HL-60 (cell line): ENCODE data around the gene CDK6.

Experiments used
- DNase-seq, 2 experiments: peaks; one replicate each; pipeline ENCODE4 v3.0.0-alpha.2; 2010 to 2020; ENCODE audit warnings: low read depth in 1 of 2, low spot score in 1 of 2
- H3K27ac ChIP-seq: fragments of 250-450 bp; sonication (Bioruptor Pico); replicated peaks from 2 replicates; pipeline ENCODE4 v1.5.1; 2020; ENCODE audit warnings: mild to moderate bottlenecking, moderate library complexity
- H3K27me3 ChIP-seq: fragments of 250-450 bp; sonication (Bioruptor Pico); 2 replicates; pipeline ENCODE4 v1.5.1; 2021; ENCODE audit warnings: mild to moderate bottlenecking, moderate library complexity; ENCODE audit not compliant: insufficient read depth, poor library complexity, severe bottlenecking
- H3K4me3 ChIP-seq: replicated peaks from 2 replicates; pipeline ENCODE4 v1.5.1; 2011; ENCODE audit warnings: mild to moderate bottlenecking, control low read depth, low read length; ENCODE audit not compliant: insufficient read depth
- CTCF ChIP-seq: IDR thresholded peaks from one replicate; pipeline ENCODE4 v1.5.1; 2011; ENCODE audit warnings: low read length, control low read depth, inconsistent platforms; ENCODE audit not compliant: insufficient read depth
- GABPA ChIP-seq: IDR thresholded peaks from 2 replicates; pipeline ENCODE4 v1.6.1; 2012; ENCODE audit warnings: low read depth
- POLR2AphosphoS5 ChIP-seq: IDR thresholded peaks from 2 replicates; pipeline ENCODE4 v1.6.1; 2012; ENCODE audit warnings: low read depth
- SPI1 ChIP-seq: IDR thresholded peaks from 2 replicates; pipeline ENCODE4 v1.6.1; 2012; ENCODE audit warnings: low read depth, mild to moderate bottlenecking, borderline replicate concordance
- TF ChIP-seq, protein P1 (sequence below): IDR thresholded peaks from 2 replicates; pipeline ENCODE4 v1.6.1; 2012; ENCODE audit warnings: low read depth; ENCODE audit not compliant: insufficient replicate concordance

The CDK6 gene

DNA sequence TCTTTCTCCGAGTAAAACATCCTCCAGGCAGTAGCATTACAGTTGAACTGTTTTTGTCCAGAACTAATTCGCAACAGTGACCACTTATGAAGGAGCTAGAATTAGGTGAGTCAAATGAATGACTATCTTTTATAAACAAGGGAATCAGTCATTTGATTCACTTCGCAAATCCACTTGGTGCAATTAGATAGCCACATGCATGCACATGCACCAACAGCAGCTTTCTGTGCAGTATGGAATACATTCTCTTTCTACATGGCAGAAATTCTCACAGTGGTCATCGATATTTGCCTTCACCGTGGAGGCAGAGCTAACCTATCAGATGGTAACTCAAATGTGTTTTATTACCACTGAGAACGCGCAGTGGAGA lies 118.8 kb downstream of the CDK6 start:
- Histone ChIP-seq H3K27ac (no peak overlapping the region), H3K4me3 (no peak overlapping the region), H3K27me3 (no peaks in the 10 kb centered on the region)
- no peak for DNase-seq
- no peak for TF ChIP-seq CTCF
- TF ChIP-seq, protein P1, sequence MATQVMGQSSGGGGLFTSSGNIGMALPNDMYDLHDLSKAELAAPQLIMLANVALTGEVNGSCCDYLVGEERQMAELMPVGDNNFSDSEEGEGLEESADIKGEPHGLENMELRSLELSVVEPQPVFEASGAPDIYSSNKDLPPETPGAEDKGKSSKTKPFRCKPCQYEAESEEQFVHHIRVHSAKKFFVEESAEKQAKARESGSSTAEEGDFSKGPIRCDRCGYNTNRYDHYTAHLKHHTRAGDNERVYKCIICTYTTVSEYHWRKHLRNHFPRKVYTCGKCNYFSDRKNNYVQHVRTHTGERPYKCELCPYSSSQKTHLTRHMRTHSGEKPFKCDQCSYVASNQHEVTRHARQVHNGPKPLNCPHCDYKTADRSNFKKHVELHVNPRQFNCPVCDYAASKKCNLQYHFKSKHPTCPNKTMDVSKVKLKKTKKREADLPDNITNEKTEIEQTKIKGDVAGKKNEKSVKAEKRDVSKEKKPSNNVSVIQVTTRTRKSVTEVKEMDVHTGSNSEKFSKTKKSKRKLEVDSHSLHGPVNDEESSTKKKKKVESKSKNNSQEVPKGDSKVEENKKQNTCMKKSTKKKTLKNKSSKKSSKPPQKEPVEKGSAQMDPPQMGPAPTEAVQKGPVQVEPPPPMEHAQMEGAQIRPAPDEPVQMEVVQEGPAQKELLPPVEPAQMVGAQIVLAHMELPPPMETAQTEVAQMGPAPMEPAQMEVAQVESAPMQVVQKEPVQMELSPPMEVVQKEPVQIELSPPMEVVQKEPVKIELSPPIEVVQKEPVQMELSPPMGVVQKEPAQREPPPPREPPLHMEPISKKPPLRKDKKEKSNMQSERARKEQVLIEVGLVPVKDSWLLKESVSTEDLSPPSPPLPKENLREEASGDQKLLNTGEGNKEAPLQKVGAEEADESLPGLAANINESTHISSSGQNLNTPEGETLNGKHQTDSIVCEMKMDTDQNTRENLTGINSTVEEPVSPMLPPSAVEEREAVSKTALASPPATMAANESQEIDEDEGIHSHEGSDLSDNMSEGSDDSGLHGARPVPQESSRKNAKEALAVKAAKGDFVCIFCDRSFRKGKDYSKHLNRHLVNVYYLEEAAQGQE = no peak
- TF ChIP-seq POLR2AphosphoS5 = no peak
- no peak for TF ChIP-seq SPI1
- no peak for TF ChIP-seq GABPA

- H3K4me3 ChIP-seq = no peak overlapping the region
Measured at GRCh38 chr7:92716825-92717580, 119.4 kb downstream of the CDK6 start.

DNA sequence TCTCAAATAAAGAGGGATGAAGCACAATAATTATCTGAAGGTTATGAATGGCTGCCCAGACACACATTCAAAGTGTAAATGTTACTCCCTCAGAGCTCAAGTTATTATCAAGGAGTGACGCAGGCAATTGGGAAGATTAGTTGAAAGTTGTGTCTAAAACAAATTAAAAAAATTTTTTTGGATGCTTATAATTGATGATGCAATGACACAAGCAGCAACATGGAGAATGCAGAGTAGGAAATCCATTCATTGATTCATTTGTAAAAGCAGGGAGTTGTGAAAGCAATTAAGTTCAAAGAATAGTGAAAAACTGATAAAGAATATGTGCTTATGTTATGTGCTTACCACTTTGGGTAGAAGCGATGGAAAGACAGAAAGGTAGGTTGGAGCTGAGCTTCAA lies 120.4 kb downstream of the CDK6 start:
- TF ChIP-seq GABPA (no peak), POLR2AphosphoS5 (no peak), SPI1 (no peak), CTCF (no peak)
- TF ChIP-seq, protein P1 = no peak
- no peak overlapping the region for H3K4me3 ChIP-seq
- no peak for DNase-seq
- H3K27me3 ChIP-seq = no peaks in the 10 kb centered on the region
- no peak overlapping the region for H3K27ac ChIP-seq

More at GRCh38 chr7:92716825-92717580, 119.4 kb downstream of the CDK6 start:
- no peak for DNase-seq
- TF ChIP-seq POLR2AphosphoS5 (no peak), SPI1 (no peak)
- H3K27me3 ChIP-seq = no peaks in the 10 kb centered on the region
- H3K27ac ChIP-seq = no peak overlapping the region

GRCh38 chr7:92714767-92715166 lies 121.6 kb downstream of the CDK6 start:
- no peak for DNase-seq
- no peaks in the 10 kb centered on the region for H3K27me3 ChIP-seq
- no peak for TF ChIP-seq POLR2AphosphoS5
- H3K4me3 ChIP-seq = no peak overlapping the region
- no peak overlapping the region for H3K27ac ChIP-seq

DNA sequence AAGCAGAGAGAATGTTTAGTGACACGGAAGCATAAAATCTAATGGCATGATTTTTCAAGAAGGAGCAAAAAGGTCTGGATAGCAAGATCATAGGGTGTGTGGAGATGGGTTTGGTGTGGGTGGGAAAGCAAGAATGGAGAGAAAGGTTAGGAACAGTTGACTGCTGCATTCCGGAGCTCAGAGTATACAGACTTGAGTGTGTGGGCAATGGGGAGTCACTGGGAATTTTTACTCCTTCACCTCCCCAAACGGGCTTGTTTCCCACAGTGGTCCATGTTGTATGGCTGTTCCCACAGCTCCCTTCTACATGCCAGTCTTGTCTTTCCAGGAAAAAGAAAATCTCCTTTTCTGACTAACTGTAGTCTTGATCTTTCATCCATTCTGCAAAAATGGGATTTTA lies 122.1 kb downstream of the CDK6 start:
- TF ChIP-seq GABPA (no peak), POLR2AphosphoS5 (no peak), CTCF (no peak), SPI1 (no peak)
- TF ChIP-seq, protein P1 = no peak
- no peaks in the 10 kb centered on the region for H3K27me3 ChIP-seq

More for the DNA sequence above, 122.1 kb downstream of the CDK6 start:
- no peak for DNase-seq
- no peak overlapping the region for H3K27ac ChIP-seq
- H3K4me3 ChIP-seq = no peak overlapping the region
